NCI-H446 (cell line): ENCODE results near the gene KRT34.
"Not testable (repeated sequence)": the region's sequence is repeated elsewhere in the genome, so short reads cannot be mapped to it uniquely, and the experiment has no call there.

Experiments used
- DNase-seq, 2 experiments: peaks; one replicate each; lab custom pipeline; 2025; lab: John Stamatoyannopoulos, UW

Gene KRT34

DNA sequence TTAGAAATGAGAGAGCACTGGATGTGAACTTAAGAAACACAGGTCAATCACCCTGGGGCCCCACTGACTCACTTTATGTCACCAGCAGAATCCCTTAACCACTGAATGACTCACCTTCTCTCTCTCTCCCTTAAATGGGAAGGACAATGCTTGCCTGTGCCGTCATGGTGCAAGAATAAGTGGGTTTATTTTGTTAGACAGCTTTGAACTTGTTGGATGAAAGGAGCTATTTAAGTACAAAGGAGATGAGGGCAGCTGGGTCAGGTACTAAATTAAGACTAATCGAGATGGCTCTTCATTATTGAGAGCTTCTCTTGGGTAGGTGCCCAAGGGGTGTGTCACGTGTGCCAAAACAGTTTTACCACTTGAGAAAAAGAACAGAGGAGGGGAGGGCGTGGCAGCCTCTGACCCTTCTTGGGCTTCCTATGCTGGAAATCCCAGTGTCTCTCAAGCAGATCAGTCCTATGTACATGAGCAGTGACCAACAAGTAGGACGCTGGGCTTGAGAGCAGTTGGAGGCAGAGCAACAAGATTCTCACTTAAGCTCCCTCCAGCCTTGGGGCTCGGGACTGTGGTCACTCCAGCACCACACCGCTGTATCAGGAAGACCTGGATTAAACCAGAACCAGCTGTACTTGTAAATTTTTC lies 22.0 kb upstream of the KRT34 start:
- DNase-seq: no peak

DNA sequence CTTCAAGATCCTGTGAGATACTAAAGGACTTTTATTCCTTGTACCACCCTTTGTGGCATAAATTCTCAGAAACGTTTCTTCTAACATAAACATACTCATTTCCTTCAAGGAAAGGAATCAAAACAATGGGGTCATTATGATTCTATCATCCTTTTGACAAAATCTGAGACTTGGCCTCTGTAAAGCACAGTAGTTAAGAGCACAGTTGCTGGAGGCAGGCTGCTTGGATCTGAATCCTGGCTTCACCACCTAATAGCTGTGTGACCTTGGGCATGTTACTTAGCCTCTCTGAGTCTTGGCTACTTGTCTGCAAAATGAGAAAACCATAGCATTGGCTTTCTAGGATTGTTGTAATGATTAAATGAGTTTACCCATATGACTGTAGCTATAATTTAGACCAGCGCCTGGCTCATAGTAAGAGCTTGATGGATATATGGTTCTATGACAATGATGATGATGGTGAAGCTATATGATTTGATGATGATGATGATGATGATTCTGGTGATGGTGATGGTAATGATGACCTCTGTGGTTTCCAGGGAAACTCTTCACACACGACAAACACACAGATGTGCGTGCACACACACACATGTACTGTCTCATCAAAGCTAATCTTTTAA lies 21.4 kb upstream of the KRT34 start:
- DNase-seq: no peak

DNA sequence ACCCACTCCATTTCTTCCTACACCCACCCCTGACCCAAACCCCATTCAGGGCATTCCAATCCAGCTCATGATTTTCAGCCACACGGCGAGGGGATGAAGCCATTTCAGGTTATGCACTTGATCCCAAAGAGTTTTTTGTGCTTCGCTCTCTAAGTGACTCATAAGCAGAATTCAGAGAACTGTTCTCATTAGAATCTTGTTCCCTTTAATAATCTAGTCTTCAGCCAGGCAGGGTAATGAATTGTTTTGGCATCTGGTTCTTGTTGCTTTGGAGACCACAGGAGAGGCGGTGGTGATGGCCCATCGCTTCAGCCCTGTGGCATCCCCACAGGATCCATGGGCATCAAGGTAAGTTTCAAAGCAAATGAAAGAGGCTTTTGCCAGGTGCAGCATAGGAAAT lies 20.1 kb upstream of the KRT34 start:
- no peak for DNase-seq

DNA sequence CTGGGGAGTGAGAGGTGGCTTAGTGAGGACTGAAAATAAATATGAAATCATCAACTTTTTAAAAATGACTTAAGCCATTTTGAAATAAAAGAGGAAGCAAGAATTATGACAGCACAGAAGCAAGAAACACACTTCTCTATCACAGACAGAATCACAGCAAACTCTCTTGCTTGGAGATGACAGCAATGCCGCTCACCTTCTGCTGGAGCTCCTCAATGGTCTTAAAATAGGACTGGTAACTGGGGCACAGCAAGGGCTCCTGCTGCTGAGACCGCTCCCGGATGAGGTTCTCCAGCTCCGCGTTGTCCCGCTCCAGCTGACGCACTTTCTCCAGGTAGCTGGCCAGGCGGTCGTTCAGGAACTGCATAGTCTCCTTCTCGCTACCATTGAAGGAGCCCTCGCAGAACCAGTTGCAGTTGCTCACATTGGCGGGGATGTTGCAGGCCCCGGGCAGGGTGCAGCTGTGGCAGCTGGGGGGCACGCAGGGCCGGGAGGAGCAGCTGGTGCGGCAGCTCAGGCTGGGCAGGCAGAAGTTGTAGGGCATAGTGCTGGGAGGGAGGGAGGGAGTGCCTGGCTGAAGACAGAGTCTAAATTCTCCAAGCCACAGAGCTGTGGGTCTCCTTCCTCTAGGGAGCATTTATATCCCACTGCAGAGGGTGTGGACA lies 15.0 kb upstream of the KRT34 start, which contains the start of gene KRT31:
Gene KRT31 (minus strand): TSS at position 613 of the 665 bp plus-strand sequence. CDS start 69 bp downstream, at position 544.
- no peak for DNase-seq

DNA sequence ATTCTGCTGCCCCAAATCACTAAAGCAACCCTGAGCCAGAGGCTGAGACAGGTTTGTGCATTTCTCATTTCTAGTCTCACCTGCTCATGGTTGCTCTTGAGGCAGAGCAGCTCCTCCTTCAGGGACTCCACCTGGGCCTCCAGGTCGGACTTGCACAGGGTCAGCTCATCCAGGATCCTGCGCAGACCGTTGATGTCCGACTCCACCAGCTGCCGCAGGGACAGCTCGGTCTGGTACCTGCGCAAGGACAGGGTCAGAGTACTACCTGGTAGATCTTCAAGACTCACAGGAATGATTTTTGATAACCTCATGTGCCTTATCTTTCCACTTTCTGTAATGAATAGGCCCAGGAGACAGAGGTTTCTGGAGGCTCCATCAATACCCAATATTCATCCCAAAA lies 14.2 kb upstream of the KRT34 start:
- DNase-seq: no peak

DNA sequence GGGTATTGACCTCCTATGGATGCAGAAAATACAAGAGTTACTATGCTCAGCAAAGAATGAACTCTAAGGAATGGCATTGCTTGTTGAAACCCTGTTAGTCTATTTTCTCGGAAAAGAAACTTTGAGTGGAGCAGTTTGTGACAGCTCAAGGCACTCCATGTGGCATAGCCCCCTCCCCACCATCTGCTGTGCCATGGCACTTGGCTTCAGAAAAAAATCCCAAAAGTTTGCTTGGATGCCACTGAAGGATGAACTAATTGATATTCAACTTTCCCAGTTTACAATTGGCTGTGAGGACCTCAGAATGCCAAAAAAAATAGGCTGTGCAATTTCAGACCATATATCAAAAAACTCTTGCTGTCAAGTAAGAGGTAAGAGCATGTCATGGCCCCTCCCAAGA lies 13.5 kb upstream of the KRT34 start:
- DNase-seq: no peak

DNA sequence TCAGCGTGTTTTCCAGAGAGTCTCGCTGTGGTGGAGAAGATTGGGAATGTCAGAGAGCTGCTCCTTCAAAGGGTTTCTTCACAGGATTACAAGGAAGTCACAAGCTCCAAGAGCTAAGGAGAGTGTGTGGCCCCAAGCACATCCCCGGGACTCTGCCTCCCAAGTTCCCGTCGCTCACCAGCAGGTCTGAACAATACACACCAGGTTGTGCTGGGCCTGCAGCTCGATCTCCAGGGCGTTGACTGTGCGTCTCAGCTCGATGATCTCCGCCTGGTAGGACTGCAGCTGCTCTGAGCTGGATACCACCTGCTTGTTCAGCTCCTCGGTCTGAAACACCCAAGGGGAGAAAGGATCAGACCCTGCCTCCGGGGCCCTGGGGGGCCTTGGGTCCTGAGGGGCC lies 12.9 kb upstream of the KRT34 start:
- not testable (repeated sequence) for DNase-seq

DNA sequence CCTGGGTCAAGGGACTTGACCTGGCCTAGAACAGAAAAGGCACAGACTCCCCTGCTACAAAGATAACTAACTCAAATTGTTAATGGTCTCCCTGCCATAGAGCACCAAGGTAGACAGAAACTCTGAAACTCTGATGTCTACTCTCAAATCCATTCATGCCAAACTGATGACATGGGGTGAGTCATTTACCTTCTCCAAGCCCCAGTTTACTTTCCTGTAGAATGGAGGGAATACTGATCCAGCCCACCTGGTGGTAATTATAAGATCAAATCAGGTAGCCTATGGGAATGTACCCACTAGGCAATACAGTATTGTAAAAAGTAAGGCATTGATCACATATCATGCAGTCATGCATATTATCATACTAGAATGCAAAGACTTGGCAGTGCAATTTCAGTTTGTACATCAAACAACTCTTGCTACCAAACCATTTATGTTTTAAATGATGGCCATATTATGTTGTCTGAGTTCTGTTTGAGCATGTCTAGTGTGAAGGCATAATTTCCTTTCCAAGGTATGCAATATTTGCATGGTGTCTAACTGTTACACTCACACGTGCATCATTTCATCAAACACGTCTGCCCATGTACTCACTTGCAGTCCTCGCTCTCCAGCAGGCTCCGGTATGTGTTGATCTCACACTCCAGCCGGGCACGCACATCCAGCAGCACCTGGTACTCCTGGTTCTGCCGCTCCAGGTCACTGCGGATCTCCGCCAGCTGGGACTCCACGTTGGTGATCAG lies 12.3 kb upstream of the KRT34 start:
- DNase-seq: no peak

DNA sequence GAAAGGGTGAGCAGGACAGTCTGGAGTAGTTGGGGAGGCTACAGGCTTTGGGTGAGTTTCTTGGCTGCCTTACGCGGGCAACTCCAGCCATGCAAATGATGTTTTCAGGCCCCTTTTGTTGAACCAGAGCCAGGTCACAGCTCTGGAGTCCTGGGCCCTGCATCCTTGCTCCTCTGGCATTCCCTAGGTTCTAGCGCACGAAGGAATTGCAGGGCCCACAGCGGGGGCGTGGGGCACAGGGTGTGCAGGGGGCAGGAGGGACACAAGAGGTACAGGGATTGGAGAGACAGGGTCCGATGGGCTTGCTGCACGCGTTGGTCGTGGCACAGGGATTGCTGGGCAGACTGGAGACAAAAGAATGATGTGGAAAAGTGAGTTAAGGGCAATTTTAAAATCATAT lies 11.7 kb upstream of the KRT34 start:
- no peak for DNase-seq

DNA sequence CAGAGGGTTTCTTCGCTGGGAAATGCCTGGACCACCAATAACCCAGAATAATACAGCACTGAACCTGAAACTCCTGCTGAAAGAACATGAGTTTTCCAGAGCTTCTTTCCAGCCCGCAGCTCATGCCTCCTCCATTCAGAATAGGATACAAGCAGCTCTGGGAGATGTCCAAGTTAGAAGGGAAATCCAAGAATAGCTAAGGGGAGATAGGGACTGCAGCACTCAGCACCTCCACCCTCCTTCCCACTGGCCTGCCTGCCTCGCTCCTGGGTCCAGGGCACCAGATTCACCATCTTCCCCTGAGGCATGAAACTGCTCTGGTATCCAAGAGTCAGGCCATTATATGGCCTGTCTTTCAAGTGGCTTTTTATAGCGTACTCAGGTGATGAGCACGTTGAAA lies 11.2 kb upstream of the KRT34 start:
- DNase-seq: no peak

DNA sequence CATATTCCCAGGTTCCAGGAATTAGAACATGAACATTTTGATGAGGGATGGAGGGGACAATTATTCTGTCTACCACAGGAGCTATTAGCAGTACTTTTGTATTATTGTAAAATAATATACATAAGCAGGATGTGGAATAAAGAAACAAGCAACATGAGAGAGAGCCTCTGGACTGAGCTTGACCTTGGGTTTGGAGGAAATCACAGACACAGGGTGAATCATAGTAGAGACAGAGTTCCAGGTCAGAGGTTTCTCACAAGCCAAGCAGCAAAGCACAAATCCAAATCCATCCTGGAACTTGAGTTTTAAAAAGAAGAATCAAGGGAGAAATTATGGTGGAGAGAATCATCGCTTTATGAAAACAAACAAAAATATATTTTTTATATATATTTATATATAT lies 10.2 kb upstream of the KRT34 start:
- no peak for DNase-seq

DNA sequence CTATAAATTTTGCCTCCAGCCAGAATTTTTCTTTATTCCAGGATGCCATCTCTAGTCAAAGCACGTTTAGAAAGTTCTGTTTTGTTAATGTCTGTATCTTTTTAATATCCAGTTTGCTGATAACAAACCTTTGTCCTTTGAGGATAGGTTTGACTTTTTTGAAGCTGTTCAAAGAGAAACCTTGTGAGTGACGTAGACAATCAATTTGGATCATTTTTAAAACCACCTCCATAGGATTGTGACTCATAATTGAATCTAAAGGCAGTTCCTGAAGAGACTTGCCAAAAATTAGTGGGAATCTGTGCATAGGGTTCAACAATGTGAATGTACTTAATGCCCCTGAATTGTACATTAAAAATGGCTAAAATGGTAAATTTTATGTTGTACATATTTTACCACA lies 9.4 kb upstream of the KRT34 start:
- DNase-seq: no peak

DNA sequence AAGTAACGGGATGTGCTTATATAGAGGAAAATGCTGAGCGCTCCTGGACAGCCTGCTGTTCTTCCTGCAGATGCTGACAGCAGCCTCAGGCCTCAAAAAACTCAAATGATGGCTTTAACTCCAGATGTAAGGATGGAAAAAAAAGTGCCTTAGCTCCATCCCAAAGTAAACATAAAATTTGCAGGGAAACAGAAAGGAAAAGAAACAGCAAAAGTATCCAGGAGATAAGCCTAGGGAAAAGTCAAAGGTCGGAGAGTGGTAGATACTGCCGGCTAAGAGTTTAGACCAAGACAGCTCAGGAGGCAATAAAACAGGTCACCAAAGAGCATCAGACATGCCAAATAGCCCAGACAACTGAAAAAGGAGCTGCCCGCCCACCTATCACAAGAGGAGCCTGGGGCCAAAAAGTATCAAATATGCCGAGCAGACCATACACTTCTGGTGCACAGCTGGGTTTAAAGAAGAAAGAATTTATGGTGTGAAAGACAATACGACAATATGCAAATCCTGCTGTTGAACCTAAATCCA lies 8.4 kb upstream of the KRT34 start:
- no peak for DNase-seq

DNA sequence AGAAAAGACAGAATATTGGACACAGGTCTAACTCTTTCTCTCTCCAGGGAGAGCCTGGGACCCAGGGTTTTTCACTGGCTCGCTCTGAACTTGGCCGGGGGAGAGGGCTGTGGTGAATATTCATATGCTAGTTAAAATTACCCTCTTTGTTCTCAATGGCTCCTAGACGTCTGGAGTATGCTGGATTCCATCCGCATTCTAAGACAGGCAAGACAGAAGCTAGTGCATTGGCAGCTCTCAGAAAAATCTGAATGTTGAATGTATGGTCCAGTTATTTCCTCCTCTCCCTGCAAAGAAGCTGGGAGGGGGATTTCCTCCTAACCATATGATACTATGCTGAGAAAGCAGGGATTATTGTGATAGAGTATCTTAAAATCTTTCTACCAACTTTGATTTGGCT lies 5.6 kb upstream of the KRT34 start:
- DNase-seq: no peak

DNA sequence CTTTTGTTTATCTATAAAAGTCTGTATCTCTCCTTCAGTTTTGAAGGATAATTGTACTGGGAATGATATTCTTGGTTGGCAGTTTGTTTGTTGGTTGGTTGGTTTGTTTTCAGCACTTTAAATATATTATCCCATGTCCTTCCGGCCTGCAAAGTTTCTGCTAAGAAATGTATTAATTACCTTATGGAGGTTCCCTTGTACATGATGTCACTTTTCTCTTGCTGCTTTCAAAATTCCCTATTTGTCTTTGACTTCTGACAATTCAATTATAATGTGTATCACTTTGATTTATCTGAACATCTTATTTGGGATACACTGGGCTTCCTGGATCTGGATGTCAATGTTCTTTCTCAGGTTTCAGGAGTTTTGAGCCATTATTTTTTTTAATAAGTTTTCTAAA lies 4.1 kb upstream of the KRT34 start:
- no peak for DNase-seq

DNA sequence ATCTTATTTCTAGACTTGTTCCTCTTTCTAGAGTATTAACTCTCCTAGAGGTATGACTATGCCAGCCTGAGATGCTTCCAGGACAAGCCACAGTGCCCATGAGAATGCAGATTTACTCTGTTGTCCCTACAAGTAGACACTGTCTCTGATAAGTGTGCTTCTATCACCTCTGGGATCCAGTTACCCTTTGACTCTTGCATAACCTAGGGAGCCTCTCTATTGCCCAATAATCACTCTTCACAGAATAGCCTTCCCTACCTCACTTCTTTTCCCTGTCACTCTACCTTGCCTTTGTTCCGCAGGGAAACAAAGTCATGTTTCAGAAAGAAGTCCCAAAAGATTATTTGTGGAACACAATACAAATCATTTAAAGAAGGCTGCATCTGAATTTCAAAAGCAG lies 1.6 kb upstream of the KRT34 start:
- DNase-seq: no peak

DNA sequence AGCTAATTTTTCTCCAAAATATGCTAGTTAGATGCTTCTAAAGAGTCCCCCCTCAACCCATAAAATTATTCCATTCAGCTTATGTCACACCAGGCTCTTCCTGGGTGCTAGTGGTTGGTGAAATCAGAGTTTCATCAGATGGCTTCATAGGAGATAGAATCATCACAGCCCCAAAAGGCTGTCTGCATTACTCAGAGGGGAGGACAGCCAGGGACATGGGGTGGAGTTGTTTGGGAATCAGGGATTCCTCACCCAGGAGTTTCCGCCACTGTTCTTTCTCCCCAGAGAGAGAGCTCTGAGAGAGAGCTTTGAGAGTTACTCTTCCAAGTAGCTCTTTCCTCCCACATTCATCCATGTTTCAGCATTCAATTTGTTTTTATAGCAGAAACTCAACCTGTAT lies 288 bp upstream of the KRT34 start:
- no peak for DNase-seq

DNA sequence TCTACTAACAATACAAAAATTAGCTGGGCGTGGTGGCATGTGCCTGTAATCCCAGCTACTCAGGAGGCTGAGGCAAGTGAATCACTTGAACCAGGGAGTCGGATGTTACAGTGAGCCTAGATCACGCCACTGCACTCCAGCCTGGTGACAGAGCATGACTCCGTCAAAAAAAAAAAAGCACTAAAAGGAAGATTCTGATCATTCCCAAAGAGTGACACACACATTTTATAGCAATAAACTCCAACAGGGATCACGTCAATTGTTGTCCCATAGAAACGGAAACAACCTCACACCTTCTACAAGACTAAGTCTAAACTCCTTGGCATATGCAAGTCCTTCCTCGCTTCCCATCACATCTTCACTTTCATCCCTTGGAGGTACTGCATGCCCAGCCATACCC lies 2.0 kb downstream of the KRT34 start:
- DNase-seq: not testable (repeated sequence)

DNA sequence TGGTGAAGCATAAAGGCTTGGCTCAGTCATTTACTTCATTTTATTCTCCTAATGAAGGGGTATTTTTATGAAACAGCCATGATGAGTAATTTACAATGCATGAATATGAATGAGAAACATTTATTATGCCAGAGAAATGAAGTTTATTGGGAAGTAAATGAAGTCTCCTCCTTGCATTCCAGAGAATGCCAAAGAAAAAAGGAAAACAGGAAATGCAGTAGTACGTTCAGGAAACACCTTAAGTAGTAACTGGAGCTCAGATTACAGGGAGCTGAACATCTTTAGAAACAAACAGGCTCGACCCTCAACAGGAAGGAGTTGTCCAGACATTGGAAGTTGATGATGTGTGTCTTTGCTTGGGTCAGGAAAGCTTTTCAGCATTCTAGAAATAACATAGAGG lies 4.6 kb downstream of the KRT34 start:
- no peak for DNase-seq

DNA sequence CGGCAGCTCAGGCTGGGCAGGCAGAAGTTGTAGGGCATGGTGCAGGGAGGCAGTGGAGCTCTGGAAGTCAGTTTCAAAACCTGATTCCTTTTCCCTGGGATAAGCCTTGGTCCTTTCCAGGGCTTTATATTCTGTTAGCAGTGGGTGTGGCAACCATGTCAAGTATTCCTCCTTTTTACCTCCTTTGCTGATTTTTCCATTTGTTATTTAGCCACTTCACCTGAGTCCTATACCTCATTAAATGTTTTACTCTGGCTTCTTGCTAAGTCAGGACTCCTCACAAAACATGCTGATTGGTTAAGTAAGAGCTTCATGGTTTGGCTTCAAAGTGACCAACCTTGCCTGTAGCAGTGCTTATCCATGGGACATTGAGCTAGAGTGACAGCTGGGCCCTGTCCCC lies 12.4 kb downstream of the KRT34 start, which contains the start of gene KRT33B:
Gene KRT33B (minus strand): TSS at position 101 of the 400 bp plus-strand sequence. CDS start 63 bp downstream, at position 38.
- no peak for DNase-seq

DNA sequence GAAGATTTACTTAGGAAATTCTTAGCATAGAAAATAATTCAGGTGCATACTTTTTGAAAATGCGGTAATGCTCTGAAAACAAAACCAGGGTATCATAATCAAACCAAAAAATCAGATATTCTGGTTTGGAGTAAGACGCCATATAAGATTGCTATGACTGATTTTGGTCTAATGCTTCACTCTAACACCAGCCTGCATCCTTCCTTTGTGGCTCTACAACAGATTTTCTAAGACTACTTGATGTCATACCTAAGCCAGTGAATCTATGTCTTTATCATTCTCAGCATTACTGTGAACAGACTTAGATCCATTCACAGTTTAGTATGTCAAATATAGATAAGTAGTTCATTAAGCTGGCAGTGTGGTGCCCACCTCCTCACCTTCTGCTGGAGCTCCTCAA lies 13.1 kb downstream of the KRT34 start:
- no peak for DNase-seq

DNA sequence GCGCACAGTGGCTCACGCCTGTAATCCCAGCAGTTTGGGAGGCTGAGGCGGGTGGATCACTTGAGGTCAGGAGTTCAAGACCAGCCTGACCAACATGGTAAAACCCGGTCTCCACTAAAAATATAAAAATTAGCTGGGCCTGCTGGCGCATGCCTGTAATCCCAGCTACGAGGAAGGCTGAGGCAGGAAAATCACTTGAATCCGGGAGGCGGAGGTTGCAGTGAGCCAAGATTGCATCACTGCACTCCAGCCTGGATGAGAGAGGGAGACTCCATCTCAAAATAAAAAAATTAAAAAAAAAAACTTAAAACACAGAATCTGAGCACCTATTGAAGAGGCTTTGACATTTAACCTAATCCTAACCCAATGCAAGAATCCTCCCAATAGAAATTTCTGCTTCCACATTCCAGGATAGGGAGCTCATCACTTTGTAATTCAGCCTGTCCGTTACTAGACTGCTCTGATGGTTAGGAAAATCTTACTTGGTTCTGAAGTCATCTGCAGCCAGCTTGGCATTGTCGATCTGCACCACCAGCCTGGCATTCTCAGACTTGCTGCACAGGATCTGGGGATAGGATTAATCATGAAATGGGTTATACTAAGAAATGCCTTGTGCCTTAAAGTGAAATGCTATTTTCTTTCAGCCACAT lies 14.6 kb downstream of the KRT34 start:
- no peak for DNase-seq
